ENCODE results near the gene PCCA.
"Not testable (repeated sequence)": the region's sequence is repeated elsewhere in the genome, so short reads cannot be mapped to it uniquely, and the experiment has no call there.

PCCA gene

DNA sequence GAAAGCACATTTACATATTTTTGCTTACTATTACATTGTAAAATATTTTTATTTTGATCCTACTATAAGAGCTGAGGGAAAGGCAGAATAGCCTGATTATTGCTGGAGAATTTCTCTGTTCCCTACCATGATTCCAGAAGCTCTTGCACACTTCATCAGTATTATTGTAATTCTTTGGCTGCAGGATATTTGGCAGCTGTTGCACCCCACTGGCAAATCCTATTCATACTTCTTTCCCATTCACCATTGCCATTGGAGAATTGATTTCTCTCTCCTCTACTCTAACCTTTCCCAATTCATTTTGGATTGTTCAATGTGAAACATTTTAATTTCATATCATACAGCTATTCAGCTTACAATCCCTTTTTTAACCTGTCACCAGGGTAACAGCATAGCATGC lies 261.7 kb downstream of the PCCA start:
- Mint-ChIP-seq H3K4me1 (no peaks in the 10 kb centered on the region), H3K27me3 (no peaks in the 10 kb centered on the region), H3K9me3 (no peaks in the 10 kb centered on the region), H3K27ac (no peak overlapping the region), H3K4me3 (no peak overlapping the region)
- DNase-seq = no peak
- no peak for ATAC-seq

DNA sequence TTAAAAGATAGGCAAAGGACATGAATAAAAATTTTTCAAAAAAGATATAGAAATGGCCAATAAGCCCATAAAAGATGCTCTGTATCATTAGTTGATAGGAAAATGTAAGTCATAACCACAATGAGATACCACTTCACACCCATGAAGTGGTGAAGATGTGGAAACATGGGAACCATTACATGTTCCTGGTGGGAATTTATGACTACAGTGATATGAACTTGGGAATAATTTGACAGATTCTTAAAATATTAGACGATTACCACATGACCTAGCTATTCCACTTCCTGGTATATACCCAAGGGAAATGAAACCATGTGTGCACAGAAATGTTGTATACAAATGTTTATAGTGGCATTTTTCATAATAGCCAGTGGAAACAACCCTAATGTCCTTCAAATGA lies 267.5 kb downstream of the PCCA start:
- Mint-ChIP-seq H3K27ac (no peak overlapping the region), H3K4me1 (no peaks in the 10 kb centered on the region), H3K9me3 (no peaks in the 10 kb centered on the region), H3K4me3 (no peak overlapping the region), H3K27me3 (no peaks in the 10 kb centered on the region)
- DNase-seq (no peak), ATAC-seq (no peak)

DNA sequence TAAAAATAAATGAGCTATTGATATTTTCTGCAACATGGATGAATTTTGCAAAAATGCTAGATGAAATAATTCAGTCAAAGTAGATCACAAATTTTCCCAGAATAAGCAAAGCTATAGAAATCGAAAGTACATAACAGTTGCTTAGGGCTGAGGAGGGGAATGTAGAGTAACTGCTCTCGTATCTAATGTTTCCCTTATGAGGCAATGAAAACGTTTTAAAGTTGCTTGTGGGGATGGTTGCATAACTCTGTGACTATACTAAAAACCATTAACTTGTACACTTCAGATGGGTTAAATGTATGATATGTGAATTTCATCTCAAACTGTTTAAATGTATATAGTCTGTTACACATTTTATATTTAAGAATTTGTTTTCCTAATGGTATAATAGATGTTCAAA lies 268.0 kb downstream of the PCCA start:
- DNase-seq (no peak), ATAC-seq (no peak)
- no peak overlapping the region for H3K4me3 Mint-ChIP-seq
- H3K27ac Mint-ChIP-seq = no peak overlapping the region
- H3K27me3 Mint-ChIP-seq = no peaks in the 10 kb centered on the region
- no peaks in the 10 kb centered on the region for H3K4me1 Mint-ChIP-seq
- H3K9me3 Mint-ChIP-seq = no peaks in the 10 kb centered on the region

DNA sequence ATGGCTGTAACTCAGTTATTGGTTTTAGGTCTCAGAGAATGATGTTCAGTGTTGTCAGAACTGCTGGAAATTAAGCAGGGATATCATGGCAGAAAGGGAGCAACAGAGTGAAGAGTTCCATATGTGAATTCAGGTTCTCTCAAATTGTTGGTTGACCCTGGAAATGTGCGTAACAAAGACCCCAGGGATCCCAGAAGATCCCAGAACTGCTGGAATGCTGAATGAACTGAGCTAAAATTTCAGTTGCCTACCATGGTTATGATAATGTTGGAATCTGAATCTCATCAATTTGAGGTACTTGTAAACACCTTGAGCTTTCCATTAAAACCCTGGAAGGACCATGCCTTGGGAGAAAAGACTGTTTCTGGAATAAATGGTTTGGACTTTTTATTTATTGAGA lies 268.9 kb downstream of the PCCA start:
- Mint-ChIP-seq H3K27ac (no peak overlapping the region), H3K9me3 (no peaks in the 10 kb centered on the region), H3K27me3 (no peaks in the 10 kb centered on the region), H3K4me3 (no peak overlapping the region), H3K4me1 (no peaks in the 10 kb centered on the region)
- DNase-seq (no peak), ATAC-seq (no peak)

DNA sequence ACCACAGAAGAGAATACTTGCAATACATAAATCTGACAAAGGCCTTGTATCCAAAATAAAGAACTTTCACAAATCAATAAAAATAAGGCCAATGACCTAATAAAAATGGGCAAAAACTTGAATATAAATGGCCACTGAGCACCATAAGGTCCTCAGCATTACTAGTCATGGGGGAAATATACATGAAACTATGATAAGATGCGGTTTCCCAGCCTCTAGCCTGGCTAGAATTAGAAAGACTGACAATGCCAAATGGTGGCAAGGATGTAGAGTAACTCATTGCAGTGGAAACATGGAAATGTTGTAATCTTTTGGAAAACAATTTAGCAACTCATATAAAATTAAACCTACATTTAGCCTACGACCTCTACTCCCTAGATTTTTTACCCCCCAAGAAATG lies 272.6 kb downstream of the PCCA start:
- Mint-ChIP-seq H3K27ac (peak overlapping the region in 1 of 2 donors; percentile 55), H3K4me3 (no peak overlapping the region), H3K4me1 (no peaks in the 10 kb centered on the region), H3K9me3 (no peaks in the 10 kb centered on the region), H3K27me3 (no peaks in the 10 kb centered on the region)
- ATAC-seq (no peak), DNase-seq (no peak)

DNA sequence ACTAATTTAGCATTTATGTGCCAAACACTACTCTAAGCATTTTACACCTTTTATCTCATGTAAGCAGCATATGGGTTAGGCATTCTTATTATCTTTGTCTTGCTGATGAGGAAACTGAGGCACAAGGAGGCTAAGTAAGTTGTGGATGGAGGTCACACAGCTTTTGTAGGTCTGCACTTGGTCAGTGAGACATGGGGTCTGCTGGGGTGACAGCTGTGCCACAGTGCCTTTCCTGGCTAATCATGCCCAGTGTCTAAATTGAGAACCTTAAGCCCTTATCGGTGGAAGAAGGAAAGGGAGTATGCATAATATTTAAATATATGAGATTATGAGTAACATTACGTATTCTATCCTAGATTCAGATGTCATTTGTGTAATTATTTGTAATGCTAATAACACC lies 273.5 kb downstream of the PCCA start:
- Mint-ChIP-seq H3K4me1 (no peaks in the 10 kb centered on the region), H3K27ac (no peak overlapping the region), H3K9me3 (no peaks in the 10 kb centered on the region), H3K4me3 (no peak overlapping the region), H3K27me3 (no peaks in the 10 kb centered on the region)
- ATAC-seq = no peak
- DNase-seq = no peak

DNA sequence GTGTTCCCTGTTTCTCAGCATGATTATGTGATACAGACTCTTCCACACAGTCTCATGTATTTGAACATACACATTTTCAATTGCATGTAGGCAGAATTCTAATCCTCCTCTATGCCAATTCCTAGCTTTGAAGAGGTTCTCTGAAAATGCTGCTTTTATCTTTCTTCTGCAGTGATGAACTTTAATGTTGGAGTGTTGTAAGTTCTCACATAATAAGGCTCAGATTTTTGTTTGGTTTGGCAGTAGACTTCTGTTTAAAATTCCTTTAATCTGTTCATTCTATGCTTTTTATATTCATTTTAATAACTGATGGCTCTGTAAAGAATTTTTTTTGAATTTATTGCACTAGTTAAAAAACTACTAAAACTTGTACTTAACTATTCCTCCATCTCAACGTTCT lies 273.9 kb downstream of the PCCA start:
- no peak for ATAC-seq
- no peaks in the 10 kb centered on the region for H3K9me3 Mint-ChIP-seq
- no peaks in the 10 kb centered on the region for H3K27me3 Mint-ChIP-seq
- H3K4me3 Mint-ChIP-seq = no peak overlapping the region
- no peaks in the 10 kb centered on the region for H3K4me1 Mint-ChIP-seq
- no peak overlapping the region for H3K27ac Mint-ChIP-seq
- no peak for DNase-seq

DNA sequence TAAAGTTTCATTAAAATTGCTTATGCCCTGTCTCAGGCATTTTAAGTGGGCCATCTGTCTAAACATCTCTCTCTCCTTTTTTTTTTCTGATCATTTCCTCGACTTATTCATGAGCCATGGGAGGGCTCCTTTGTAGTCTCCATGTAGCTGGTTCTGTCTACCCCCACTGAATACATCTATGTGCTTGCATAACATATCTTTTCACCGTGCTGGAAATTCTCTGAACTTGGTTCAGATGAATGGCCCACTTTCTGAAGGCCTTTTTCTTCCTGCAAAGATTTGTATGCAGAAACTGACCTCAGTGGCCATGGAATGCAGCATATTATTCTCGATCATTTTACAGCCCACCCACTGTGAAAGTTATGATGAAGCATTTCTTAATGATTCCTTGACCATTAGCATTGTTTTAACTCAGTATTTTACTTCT lies 274.4 kb downstream of the PCCA start:
- no peaks in the 10 kb centered on the region for H3K9me3 Mint-ChIP-seq
- no peak for DNase-seq
- ATAC-seq = no peak
- no peak overlapping the region for H3K4me3 Mint-ChIP-seq
- no peaks in the 10 kb centered on the region for H3K27me3 Mint-ChIP-seq
- H3K4me1 Mint-ChIP-seq = no peaks in the 10 kb centered on the region
- no peak overlapping the region for H3K27ac Mint-ChIP-seq

DNA sequence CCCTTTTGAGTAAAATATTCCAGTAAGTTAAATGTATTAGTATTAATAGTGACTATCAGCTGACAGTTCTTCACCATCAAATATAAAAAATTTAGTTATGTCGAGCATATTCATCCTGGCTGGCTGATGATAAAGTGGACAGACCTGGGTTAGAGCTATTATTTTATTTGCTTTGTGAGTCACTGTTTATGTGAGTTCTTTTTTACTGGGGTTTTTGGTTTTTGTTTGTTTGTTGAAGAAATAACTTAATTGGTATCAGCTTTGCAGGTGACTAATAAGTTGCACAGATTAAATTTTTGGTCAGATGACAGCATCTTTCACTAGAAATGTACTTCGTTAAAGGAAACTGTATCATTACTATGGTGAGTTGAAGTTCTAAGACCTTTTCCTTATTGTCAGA lies 275.0 kb downstream of the PCCA start:
- Mint-ChIP-seq H3K4me3 (no peak overlapping the region), H3K27ac (no peak overlapping the region), H3K4me1 (no peaks in the 10 kb centered on the region), H3K27me3 (no peaks in the 10 kb centered on the region), H3K9me3 (no peaks in the 10 kb centered on the region)
- ATAC-seq = no peak
- DNase-seq = no peak

DNA sequence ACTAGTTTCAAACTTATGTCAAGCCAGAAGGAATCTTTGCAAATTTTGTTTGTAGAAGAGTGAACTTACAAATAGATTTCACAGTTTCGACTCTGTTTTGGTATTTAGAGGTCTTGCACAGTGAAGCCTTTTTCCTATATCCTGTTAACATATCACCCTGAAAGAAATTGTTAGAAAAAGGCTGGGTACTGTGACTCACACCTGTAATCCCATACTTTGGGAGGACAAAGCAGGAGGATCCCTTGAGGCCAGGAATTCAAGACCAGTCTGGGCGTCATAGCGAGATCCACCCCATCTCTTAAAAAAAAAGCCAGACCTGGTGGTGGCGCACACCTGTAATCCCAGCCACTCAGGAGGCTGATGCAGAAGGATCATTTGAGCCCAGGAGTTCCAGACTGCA lies 275.7 kb downstream of the PCCA start:
- Mint-ChIP-seq H3K27ac (peak overlapping the region in 1 of 2 donors; percentile 56), H3K4me3 (no peak overlapping the region), H3K27me3 (no peaks in the 10 kb centered on the region), H3K4me1 (no peaks in the 10 kb centered on the region), H3K9me3 (no peaks in the 10 kb centered on the region)
- DNase-seq = no peak
- no peak for ATAC-seq

DNA sequence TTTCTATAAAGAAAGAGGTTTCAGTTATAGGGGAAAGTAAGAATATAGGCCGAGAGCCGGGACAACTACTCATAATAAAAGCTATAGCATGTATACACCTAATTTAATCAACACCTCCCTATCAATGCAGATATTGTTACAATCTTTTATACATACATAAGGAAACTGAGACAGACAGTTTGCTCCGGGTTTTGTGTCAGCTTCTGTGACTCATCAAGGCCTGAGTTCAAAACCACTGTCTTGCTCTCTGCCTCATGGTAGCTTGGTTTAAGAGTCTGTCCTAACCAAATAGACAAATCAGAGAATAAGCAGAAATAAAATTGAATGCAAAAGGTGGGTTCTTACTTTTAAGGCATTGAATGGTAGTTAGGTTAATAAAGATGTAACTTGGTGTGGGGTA lies 276.8 kb downstream of the PCCA start:
- Mint-ChIP-seq H3K27me3 (no peaks in the 10 kb centered on the region), H3K9me3 (no peaks in the 10 kb centered on the region), H3K4me1 (no peaks in the 10 kb centered on the region), H3K27ac (no peak overlapping the region), H3K4me3 (no peak overlapping the region)
- DNase-seq (no peak), ATAC-seq (no peak)

DNA sequence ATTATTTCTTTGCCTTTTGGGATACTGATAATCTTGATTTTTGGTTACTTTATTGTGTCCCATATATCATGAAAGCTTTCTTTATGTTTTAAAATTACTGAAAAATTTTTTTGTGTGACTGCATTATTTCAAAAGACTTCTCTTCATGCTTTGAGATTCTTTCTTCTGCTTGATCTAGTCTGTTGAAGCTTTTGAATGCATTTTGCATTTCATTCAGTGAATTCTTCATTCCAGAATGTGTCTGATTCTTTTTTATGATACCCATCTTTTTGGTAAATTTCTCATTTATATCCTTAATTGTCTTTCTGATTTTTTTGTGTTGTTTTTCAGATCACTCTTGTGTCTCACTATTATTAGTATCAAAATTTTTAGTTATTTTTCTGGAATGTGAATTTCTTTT lies 289.6 kb downstream of the PCCA start:
- Mint-ChIP-seq H3K27ac (no peak overlapping the region), H3K27me3 (no peaks in the 10 kb centered on the region), H3K4me1 (peaks cover 10% of the 10 kb centered on the region), H3K4me3 (no peak overlapping the region), H3K9me3 (peaks cover 19 to 29% of the 10 kb centered on the region in 2 donors)
- no peak for ATAC-seq
- no peak for DNase-seq

DNA sequence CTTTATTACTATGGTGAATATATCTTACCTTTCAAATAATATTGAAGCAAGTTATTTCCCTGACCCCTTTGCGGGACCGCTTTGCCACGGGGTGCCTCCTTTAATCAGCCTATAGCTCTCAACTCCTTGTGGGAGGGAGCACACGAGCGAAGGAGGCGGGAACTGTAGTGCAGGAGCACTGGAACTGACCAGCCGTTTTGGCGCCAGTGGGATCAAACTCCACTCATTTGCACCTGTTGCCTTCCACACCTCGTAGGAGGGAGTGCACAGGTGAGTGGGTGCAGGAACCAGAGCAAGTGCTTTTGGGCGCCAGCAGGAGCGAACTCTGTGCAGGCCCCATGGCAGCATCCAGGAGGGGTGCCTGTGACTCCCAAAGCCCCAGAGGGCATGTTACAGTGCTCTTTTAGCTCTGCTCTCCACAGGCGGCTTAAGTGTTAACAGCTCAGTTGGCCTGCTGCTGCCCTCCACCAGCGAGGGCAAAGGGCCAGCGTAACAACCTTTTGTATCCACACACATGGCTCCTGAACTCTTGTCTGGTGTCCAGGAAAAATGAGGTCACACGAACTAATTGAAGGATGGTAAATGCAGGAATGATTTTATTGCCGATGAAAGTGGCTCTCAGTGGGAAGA lies 292.8 kb downstream of the PCCA start:
- Mint-ChIP-seq H3K27ac (no peak overlapping the region), H3K9me3 (peaks cover 10 to 11% of the 10 kb centered on the region in 2 donors), H3K27me3 (no peaks in the 10 kb centered on the region), H3K4me1 (peaks cover 9% of the 10 kb centered on the region), H3K4me3 (no peak overlapping the region)
- DNase-seq (no peak), ATAC-seq (no peak)

DNA sequence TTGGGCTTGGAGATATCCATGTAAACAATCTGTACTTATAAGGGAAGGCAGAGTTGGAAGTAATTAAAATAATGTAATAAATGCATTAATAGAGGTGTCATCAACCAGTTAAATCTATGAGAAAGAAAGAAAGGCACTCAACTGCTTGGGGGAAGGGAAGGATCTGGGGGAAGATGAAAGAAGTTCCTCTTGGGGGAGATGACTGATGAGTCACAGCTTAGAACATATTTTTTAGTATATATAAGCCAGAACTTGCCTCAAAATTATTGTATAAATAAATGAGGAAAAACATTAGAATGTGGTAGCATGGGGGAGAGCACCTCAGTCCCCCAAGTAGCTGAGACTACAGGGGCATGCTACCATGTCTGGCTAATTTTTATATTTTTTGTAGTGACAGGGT lies 293.9 kb downstream of the PCCA start:
- Mint-ChIP-seq H3K27me3 (no peaks in the 10 kb centered on the region), H3K4me1 (peaks cover 9% of the 10 kb centered on the region), H3K27ac (peak overlapping the region in 1 of 2 donors; percentile 84), H3K9me3 (peaks cover 7 to 10% of the 10 kb centered on the region in 2 donors), H3K4me3 (no peak overlapping the region)
- ATAC-seq (no peak), DNase-seq (no peak)

DNA sequence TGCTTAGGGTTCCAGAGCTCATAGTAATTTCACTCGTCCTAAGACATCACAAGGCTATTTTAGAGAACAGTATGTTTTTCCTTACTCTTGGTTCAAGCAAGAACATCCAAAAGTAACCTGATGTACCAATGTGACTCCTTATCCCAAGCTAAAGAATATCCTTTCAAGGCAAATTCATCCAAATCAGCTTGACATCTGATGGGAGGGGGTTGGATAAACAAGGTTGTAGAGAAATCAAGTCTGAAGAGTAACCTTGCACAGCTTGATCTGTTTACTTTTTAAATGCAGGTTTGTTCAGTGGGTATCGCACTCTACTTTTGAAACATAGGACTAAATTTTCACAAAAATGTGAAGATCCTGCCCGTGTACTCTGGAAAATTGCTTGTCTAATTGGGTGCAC lies 298.5 kb downstream of the PCCA start:
- Mint-ChIP-seq H3K9me3 (no peaks in the 10 kb centered on the region), H3K4me3 (no peak overlapping the region), H3K27me3 (no peaks in the 10 kb centered on the region), H3K4me1 (peaks cover 12% of the 10 kb centered on the region), H3K27ac (no peak overlapping the region)
- DNase-seq (no peak), ATAC-seq (no peak)

DNA sequence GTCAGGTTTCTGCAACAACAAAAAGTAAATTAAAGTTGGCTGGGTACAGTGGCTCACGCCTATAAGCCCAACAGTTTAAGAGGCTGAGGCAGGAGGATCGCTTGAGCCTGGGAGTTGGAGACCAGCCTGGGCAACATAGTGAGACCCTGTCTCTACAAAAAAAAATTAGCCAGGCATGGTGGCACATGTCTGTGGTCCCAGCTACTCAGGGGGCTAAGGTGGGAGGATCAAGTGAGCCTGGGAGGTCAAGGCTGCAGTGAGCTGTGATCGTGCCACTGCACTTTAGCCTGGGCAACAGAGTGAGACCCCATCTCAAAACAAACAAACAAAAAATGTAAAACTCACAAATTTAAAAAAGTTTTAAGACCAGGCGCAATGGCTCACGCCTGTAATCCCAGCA lies 299.3 kb downstream of the PCCA start:
- not testable (repeated sequence) for DNase-seq, H3K4me3 Mint-ChIP-seq, H3K27me3 Mint-ChIP-seq, H3K27ac Mint-ChIP-seq, ATAC-seq, H3K9me3 Mint-ChIP-seq
- peaks cover 14% of the 10 kb centered on the region for H3K4me1 Mint-ChIP-seq

DNA sequence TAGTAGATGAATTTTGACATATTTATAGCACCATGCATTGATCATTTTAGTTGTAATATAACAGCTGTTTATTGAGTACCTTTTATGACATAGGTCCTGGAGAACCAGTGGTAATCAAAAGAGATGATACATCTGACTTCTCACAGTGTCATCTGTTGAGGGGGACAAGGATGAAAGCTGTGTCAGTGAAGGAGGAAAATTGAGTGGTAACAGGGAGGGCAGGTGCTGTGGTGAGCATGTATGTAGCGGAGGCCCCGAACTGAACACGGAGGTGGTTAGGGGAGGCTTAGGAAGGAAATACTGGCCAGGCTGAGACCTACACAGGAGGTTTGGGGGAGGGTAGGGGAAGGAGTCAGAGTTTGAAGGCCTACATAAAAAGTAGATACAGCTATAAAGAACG lies 300.0 kb downstream of the PCCA start:
- Mint-ChIP-seq H3K27me3 (no peaks in the 10 kb centered on the region), H3K9me3 (no peaks in the 10 kb centered on the region), H3K4me3 (no peak overlapping the region), H3K27ac (no peak overlapping the region), H3K4me1 (peaks cover 16% of the 10 kb centered on the region)
- ATAC-seq (no peak), DNase-seq (no peak)
